Hematopoietic multipotent progenitor cell treated with erythropoietin and hydrocortisone succinate and interleukin-3 and kit ligand, for 8 days (in vitro differentiated cells): ENCODE data around the gene PRR33.
A peak's percentile ranks its signal among the peaks of the same experiment; 100 is the strongest.
"Not testable (repeated sequence)": the region's sequence is repeated elsewhere in the genome, so short reads cannot be mapped to it uniquely, and the experiment has no call there.

Experiments
- DNase-seq: peaks from one replicate; pipeline ENCODE4 v3.0.0-alpha.2; 2015

PRR33 gene

GRCh38 chr11:1891831-1892115, at the start of gene PRR33:
Gene PRR33 (minus strand): TSS chr11:1891895. CDS start chr11:1890584, 1,311 bp downstream.
- no peak for DNase-seq

- not testable (repeated sequence) for DNase-seq
Measured at GRCh38 chr11:1939788-1940187, 48.1 kb upstream of the PRR33 start.

GRCh38 chr11:1939006-1939625, 47.4 kb upstream of the PRR33 start:
- DNase-seq: no peak

- DNase-seq: no peak
Measured at GRCh38 chr11:1938343-1939005, 46.8 kb upstream of the PRR33 start.

- no peak for DNase-seq
Measured at GRCh38 chr11:1937616-1938342, 46.1 kb upstream of the PRR33 start.

- DNase-seq: no peak
Measured at GRCh38 chr11:1936781-1937615, 45.3 kb upstream of the PRR33 start.

- no peak for DNase-seq
Measured at GRCh38 chr11:1936072-1936780, 44.5 kb upstream of the PRR33 start.

GRCh38 chr11:1935156-1936071, 43.7 kb upstream of the PRR33 start:
- no peak for DNase-seq

GRCh38 chr11:1934335-1935155, 42.9 kb upstream of the PRR33 start:
- DNase-seq: no peak

- DNase-seq: no peak
Measured at GRCh38 chr11:1933416-1934334, 42.0 kb upstream of the PRR33 start.

- DNase-seq: no peak
Measured at GRCh38 chr11:1932681-1933080, 41.0 kb upstream of the PRR33 start.

GRCh38 chr11:1932105-1932480, 40.4 kb upstream of the PRR33 start:
- peak; percentile 68 for DNase-seq

GRCh38 chr11:1931341-1932104, 39.8 kb upstream of the PRR33 start:
- peak; percentile 45 for DNase-seq

GRCh38 chr11:1930462-1930830, 38.8 kb upstream of the PRR33 start:
- peak; percentile 69 for DNase-seq

GRCh38 chr11:1929621-1930461, 38.1 kb upstream of the PRR33 start:
- DNase-seq: no peak

GRCh38 chr11:1928891-1929541, 37.3 kb upstream of the PRR33 start:
- DNase-seq: no peak

- no peak for DNase-seq
Measured at GRCh38 chr11:1928470-1928890, 36.8 kb upstream of the PRR33 start.
